IPS-NIHi11 (cell line): ENCODE measurements around the gene CCR3.

Source experiments
- DNase-seq: peaks from one replicate; pipeline ENCODE4 v3.0.0; 2012; ENCODE audit warnings: mixed read lengths, low spot score

Gene CCR3

GRCh38 chr3:46272028-46272451 is 29.8 kb downstream of the CCR3 start:
- no peak for DNase-seq

DNA sequence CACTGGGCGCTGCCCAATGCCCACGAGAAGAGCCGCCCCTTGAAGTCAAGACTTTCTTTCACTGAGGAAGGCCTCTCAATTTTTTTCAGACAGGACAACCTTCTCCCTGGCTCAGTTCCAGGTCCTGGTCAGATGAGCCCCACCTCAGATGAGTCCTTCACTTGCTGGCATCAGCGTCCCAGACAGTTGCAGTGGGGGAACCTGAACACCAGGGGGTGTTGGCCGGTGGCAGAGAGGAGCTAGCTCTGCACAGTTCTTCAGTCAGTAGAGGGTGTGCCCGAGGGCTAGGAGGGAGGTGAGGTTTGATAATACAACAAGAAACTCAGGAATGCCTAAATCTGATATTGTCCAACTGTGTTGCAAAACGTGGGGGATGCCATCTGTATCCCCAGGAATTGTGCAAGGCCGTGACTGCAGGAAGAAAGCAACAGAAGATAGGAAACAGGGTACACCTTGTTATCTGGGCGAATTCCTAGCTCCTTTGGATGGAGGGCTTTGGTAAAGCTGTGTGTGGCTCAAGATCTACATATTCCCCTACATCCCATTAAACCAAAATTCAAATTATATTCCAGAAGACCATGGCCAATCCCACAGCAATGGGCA is 34.3 kb downstream of the CCR3 start:
- peak; percentile 67 for DNase-seq

GRCh38 chr3:46277476-46277875 is 35.2 kb downstream of the CCR3 start:
- no peak for DNase-seq

DNA sequence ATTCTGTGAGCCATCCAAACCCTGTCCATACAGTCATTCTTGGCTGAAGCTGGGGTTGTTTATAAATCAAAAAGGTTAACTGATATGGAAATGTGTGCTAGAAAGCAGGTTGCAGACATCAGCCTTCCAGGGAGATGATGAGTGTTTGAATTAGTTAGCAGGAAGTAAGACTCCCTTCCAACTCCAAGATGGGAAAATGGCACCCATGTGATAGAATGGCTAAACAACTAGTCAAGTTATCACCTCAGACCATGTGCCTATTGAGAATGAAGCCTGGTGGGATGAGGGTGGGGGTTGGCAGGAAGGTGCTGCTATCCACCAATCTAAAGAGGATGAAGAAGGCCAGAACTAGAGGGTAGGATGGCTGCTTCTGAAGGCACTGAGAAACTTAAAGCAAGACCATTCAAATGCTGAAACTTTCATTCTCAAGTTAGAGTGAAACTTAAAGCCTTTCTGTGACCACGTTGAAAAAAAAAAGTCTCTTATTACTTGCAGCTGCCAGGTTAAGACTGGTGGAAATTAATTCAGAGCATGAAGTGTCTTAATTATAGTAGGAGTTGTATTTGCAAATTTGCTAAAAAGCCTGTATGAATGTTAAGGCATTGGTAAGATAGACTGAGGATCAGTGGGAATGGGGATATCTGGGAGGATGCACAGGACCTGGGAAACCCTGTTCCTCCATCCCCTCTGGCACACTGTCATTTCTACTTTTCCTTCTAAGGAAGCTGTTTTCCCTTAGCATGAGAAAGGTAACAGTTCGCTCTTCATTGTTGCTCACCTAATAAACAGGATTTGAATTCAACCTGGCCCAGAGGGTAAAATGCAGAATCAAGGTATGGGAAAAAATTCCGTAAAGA is 36.8 kb downstream of the CCR3 start:
- no peak for DNase-seq

- no peak for DNase-seq
Observed at GRCh38 chr3:46280105-46280797, 38.0 kb downstream of the CCR3 start.

DNA sequence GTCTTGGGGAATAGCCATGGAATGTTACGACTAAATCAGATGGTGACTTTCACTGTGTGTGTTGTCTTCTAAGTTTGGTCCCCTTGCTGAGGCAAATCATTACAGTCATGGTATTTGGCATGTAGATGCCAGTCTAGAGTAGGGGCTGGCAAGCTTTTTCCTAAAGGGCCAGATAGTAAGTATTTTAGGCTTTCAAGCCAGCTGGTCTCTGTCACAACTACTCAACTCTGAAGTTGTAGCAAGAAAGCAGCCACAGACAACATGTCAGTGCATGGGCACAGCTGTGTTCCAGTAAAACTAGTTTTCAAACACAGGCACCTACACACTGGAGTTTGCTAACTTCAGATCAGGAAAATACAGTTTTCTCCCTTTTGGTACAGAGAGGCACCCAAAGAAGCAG is 39.3 kb downstream of the CCR3 start:
- no peak for DNase-seq

DNA sequence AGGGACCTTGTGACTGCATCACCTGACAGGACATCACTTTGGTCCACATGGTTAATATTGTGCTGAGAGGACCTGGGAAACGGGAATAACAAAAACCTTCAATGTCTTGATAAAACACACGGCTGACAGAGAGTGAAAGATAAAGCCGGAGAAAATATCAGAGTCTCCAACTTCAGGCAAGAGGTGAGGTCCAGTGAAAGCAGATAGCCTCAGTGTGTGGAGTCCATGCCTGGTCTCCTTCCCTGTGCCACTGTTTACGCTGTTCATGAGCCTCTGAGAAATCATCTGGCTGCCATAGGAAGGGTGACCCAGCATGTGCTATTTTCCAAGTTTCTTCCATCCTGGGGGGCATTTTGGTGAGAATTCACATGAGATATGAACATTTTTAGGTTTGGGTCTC is 39.8 kb downstream of the CCR3 start:
- DNase-seq = no peak

GRCh38 chr3:46282696-46283095 is 40.4 kb downstream of the CCR3 start:
- no peak for DNase-seq

GRCh38 chr3:46283881-46284450 is 41.7 kb downstream of the CCR3 start:
- no peak for DNase-seq

DNA sequence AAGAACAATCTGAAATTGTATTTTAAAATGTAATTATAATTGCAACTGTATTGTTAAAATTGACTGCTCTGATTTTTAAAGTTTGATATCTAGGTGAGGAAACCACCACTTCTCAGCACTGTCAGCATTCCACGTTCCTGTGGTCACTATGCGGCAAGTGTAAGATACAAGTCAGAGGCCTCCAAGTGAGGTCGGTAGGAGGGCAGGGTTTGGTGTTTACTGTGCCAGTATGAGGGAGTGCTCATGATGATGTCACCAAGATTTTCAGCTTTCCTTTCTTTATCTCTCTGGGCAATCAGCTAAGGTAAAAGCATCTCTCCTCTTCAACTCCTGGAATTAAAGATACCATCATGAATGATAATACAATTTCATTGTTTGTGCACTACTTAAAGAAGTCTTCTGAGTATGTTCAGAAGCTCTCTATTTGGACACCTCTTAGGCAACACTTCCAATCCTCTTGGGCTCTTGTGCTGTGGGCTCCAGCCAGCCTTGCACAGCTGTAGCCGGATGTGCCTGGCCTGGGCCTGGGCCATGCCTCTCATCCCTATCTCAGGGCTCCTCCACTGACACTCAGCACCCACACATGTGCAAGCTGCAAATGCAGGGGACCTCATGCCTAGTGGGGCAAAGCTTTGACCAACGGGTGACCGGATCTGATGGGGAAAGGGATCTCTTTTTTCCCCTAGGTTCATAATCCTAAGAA is 42.9 kb downstream of the CCR3 start:
- no peak for DNase-seq

- no peak for DNase-seq
Observed at GRCh38 chr3:46285931-46286619, 43.8 kb downstream of the CCR3 start.

- no peak for DNase-seq
Observed at GRCh38 chr3:46286947-46287565, 44.8 kb downstream of the CCR3 start.

DNA sequence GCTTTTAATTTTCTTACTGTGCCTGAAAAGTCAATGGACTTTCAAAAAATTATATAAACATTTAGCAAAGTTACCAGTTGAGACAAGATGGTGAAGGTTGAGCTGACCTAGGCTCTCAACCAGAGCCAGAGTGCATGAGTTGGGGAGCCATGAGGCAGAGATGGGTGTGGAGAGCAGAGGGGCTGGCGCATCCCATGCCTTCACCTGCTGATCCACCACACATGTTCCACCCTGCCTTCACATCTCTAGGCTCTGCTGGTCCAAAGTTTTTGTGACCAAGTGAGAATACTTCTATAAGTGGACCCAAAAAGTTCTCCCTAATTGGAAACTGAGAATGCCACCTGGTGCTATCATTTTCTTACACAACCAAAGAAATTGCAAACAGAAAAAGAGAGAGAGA is 47.3 kb downstream of the CCR3 start:
- DNase-seq = no peak

GRCh38 chr3:46289966-46290365 is 47.7 kb downstream of the CCR3 start:
- DNase-seq = no peak

- no peak for DNase-seq
Observed at GRCh38 chr3:46291046-46291445, 48.8 kb downstream of the CCR3 start.

- peak; percentile 20 for DNase-seq
Observed at GRCh38 chr3:46293035-46293724, 50.9 kb downstream of the CCR3 start.

- DNase-seq = no peak
Observed at GRCh38 chr3:46293991-46294833, 52.0 kb downstream of the CCR3 start.

DNA sequence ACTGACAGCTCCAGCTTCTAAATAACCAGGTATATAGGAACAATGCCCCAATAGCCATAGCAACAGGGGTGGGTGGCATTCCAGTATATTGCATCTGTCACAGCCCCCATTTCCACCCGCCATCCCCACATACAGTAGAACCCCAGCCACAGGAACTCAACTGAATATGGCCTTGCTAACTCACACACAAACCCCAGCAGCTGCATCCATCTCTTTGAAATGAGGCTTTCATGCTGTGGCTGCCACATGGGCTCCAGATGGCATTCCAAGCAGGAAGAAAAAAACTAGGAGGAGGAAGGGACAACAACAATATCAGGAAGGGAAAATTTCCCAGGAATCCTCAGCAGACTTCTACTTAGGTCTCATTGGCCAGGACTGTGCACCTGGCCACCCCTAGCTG is 54.6 kb downstream of the CCR3 start:
- DNase-seq = no peak

DNA sequence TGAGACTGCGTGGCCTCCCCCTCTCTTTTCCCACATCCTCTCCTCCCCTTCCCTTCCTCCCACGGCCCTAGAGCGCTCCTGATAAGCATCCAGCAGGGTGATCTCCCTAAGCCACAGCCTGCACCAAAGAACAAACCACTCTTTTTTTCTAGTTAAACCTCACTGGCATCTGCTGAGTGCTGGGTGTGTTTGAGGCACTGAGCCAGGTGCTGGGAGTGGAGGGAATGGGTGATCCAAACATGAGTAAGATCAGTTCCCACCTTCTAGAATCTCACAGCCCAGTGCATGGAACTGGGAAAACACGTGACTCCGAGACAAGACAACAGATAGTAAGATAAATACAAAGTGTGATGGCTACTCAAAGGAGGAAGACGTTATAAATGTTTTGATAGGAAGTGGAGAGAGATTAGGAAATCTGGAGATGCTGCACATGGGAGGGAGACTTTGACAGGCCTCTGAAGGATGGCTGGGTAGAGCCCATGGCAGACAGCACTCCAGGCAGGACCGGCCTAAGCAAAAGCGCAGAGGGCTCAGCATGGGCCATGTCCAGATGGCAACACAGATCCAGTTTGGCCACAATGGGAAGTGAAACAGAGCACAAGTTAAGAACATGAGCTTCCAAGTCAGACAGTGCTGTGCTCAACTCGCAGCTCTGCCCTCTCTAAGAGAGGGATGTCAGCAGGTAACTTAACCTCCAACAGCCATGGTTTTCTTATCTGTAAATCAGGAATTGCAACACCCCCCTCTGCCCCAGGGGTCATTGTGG is 55.6 kb downstream of the CCR3 start:
- DNase-seq = no peak
